ENCODE results near the gene ZBTB7C. TPM values are rescaled to one million over a fixed set of nuclear protein-coding genes. Genes with fewer than 3 reads are reported as not detected.

Gene ZBTB7C
- total and polyA plus RNA-seq, 2 of the 4 experiments (the other 2 are of a cell fraction): not detected

GRCh38 chr18:48131042-48131441 is 278.1 kb downstream of the ZBTB7C start:
- ChIA-PET CTCF (no interaction called here), POLR2A (ENCODE audit: unreplicated experiment) (no interaction called here)
- Histone ChIP-seq H4K8ac (ENCODE audit: low read depth in 2 of 2, low read length in 2 of 2) (no peak overlapping the region), H3K4me1 (ENCODE audit: control insufficient read depth, insufficient read depth, low read length) (no peaks in the 10 kb centered on the region), H3K9ac (ENCODE audit: low read depth, low read length) (no peak overlapping the region), H3K9me3 (ENCODE audit: control insufficient read depth, insufficient read depth, low read length) (no peaks in the 10 kb centered on the region), H3K9me1 (ENCODE audit: insufficient read depth, low read length) (no peaks in the 10 kb centered on the region), H3K27ac (ENCODE audit: insufficient read depth, low read length) (no peak overlapping the region), H2BK20ac (ENCODE audit: low read depth, low read length) (no peak overlapping the region), H2BK5ac (ENCODE audit: low read depth, low read length, poor library complexity, severe bottlenecking) (no peak overlapping the region), H2AK5ac (ENCODE audit: low read depth, low read length) (no peak overlapping the region), H4K5ac (ENCODE audit: low read depth, low read length) (no peak overlapping the region), H2AK9ac (replicated peaks; ENCODE audit: low read depth, low read length, poor library complexity) (no peak overlapping the region), H3K23ac (ENCODE audit: low read depth, low read length) (no peak overlapping the region), H3K56ac (ENCODE audit: extremely low read depth, insufficient read depth, low read length) (no peak overlapping the region), H2BK120ac (ENCODE audit: low read depth, low read length) (no peak overlapping the region), H3K79me1 (ENCODE audit: low read depth in 1 of 2, low read length in 2 of 2) (no peaks in the 10 kb centered on the region), H3K27me3 (ENCODE audit: control insufficient read depth, insufficient read depth, low read length) (peaks cover 26% of the 10 kb centered on the region), H3K18ac (ENCODE audit: low read depth, low read length) (no peak overlapping the region), H2BK15ac (ENCODE audit: low read depth, low read length) (no peak overlapping the region), H4K91ac (ENCODE audit: insufficient read depth, low read depth, low read length) (no peak overlapping the region), H2AFZ (replicated peaks; ENCODE audit: low read length, poor library complexity) (no peak overlapping the region), H3K4me3 (ENCODE audit: insufficient read depth, low read depth, low read length) (no peak overlapping the region), H3K4ac (ENCODE audit: low read depth, low read length) (no peak overlapping the region), H3K14ac (replicated peaks; ENCODE audit: low read depth, low read length) (no peak overlapping the region), H4K20me1 (ENCODE audit: insufficient read depth, low read length) (no peaks in the 10 kb centered on the region), H3K4me2 (ENCODE audit: low read depth, low read length) (no peak overlapping the region), H3K36me3 (ENCODE audit: control insufficient read depth, insufficient read depth, low read length) (no peaks in the 10 kb centered on the region)
- dilution Hi-C loops (cut with HindIII; ENCODE audit: low sequenced_read_pairs, unreplicated experiment): no loop called here
- in situ Hi-C loops (cut with MboI; ENCODE audit: low sequenced_read_pairs): no loop called here
- DNase-seq (no peak), ATAC-seq (ENCODE audit: low read depth) (no peak)
- intact Hi-C loops (cut with micrococcal nuclease): no loop called here
- BruUV-seq (replicated peaks): no TSS peak
- WGBS, 2 experiments (ENCODE audit: extremely low coverage in 2 of 2, insufficient read length in 1 of 2): no CpG with 5 or more reads among the region's 9 CpGs
- TF ChIP-seq RCOR1 (IDR thresholded peaks at IDR 0.05; ENCODE audit: insufficient replicate concordance, low read length): no peak
- TF ChIP-seq POLR2A (IDR thresholded peaks at IDR 0.05; ENCODE audit: low read depth, low read length): no peak
- no peak for TF ChIP-seq NFE2L2 (IDR thresholded peaks at IDR 0.05; ENCODE audit: low read depth, low read length)
- TF ChIP-seq RFX5 (IDR thresholded peaks at IDR 0.05; ENCODE audit: low read depth, low read length): no peak
- no peak for TF ChIP-seq MXI1 (IDR thresholded peaks at IDR 0.05; ENCODE audit: borderline replicate concordance, low read depth, low read length)
